HEK293T (cell line): ENCODE data around the gene CREB1.

Source experiments
- CTCF ChIA-PET: fragments of 350-600 bp; formaldehyde crosslinking; extraction: SDS; loops from one replicate; lab custom pipeline; 2021; ENCODE audit warnings: antibody characterized with exemption, inconsistent platforms; lab: Yijun Ruan, JAX
- POLR2A ChIA-PET: fragments of 350-600 bp; formaldehyde crosslinking; extraction: SDS; loops from one replicate; lab custom pipeline; 2020; ENCODE audit warnings: antibody characterized with exemption, inconsistent platforms; lab: Yijun Ruan, JAX
- DNase-seq: peaks from one replicate; pipeline ENCODE4 v3.0.0; 2012; ENCODE audit warnings: mixed read lengths; ENCODE audit errors: extremely low spot score
- ARNT ChIP-seq: fragments of 450-650 bp; IDR thresholded peaks from 2 replicates; pipeline ENCODE4 v1.6.1; 2017; ENCODE audit warnings: mild to moderate bottlenecking
- BHLHE40 ChIP-seq: fragments of 450-650 bp; IDR thresholded peaks from 2 replicates; pipeline ENCODE4 v1.6.1; 2016; ENCODE audit warnings: mild to moderate bottlenecking, moderate library complexity, borderline replicate concordance
- CTBP1 ChIP-seq: fragments of 450-650 bp; IDR thresholded peaks from 2 replicates; pipeline ENCODE4 v1.6.1; 2016; ENCODE audit warnings: borderline replicate concordance
- ELF4 ChIP-seq: fragments of 450-650 bp; IDR thresholded peaks from 2 replicates; pipeline ENCODE4 v1.6.1; 2017; ENCODE audit warnings: antibody characterized with exemption
- FOXA1 ChIP-seq: fragments of 450-650 bp; IDR thresholded peaks from 2 replicates; pipeline ENCODE4 v1.6.1; 2016; ENCODE audit warnings: mild to moderate bottlenecking
- FOXK2 ChIP-seq: fragments of 450-650 bp; IDR thresholded peaks from 2 replicates; pipeline ENCODE4 v1.6.1; 2016; ENCODE audit warnings: mild to moderate bottlenecking
- FOXM1 ChIP-seq: fragments of 450-650 bp; IDR thresholded peaks from 2 replicates; pipeline ENCODE4 v1.6.1; 2017; ENCODE audit warnings: mild to moderate bottlenecking, borderline replicate concordance
- HDGF ChIP-seq: fragments of 450-650 bp; IDR thresholded peaks from 2 replicates; pipeline ENCODE4 v1.6.1; 2017; ENCODE audit warnings: antibody characterized with exemption, borderline replicate concordance
- L3MBTL2 ChIP-seq: fragments of 450-650 bp; conservative IDR thresholded peaks from 2 replicates; pipeline ENCODE4 v1.6.1; 2016; ENCODE audit warnings: mild to moderate bottlenecking
- LEF1 ChIP-seq: fragments of 450-650 bp; IDR thresholded peaks from 2 replicates; pipeline ENCODE4 v1.6.1; 2017; ENCODE audit warnings: mild to moderate bottlenecking, borderline replicate concordance
- NFRKB ChIP-seq: fragments of 450-650 bp; IDR thresholded peaks from 2 replicates; pipeline ENCODE4 v1.6.1; 2016; ENCODE audit warnings: mild to moderate bottlenecking, moderate library complexity
- SP1 ChIP-seq: fragments of 450-650 bp; IDR thresholded peaks from 2 replicates; pipeline ENCODE4 v1.6.1; 2017
- SUZ12 ChIP-seq: fragments of 450-650 bp; IDR thresholded peaks from 2 replicates; pipeline ENCODE4 v1.6.1; 2016; ENCODE audit warnings: mild to moderate bottlenecking
- TARDBP ChIP-seq: fragments of 450-650 bp; IDR thresholded peaks from 2 replicates; pipeline ENCODE4 v1.6.1; 2016
- ZNF384 ChIP-seq: fragments of 450-650 bp; IDR thresholded peaks from 2 replicates; pipeline ENCODE4 v1.6.1; 2016
- TF ChIP-seq, protein P1 (sequence below): fragments of 450-650 bp; IDR thresholded peaks from 2 replicates; pipeline ENCODE4 v1.6.1; 2016

CREB1 gene

DNA sequence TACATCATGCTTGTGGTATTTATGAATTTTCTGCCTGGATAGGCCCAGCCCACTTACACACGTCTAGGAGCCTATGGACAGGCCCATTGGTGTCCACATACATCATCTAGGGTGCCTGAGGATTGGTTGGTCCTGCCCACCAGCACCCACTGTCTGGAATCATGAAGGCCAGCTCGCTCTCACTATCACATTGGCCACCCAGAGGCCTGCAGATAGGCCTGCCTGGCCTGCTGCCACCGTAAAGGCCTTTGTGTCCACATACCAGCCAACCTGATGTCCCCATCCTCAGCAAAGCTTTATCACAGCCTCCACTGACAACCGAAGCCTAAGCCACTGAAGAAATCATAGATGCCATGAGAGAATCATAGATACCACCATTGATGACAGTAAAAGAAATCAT, 55.2 kb downstream of the CREB1 start:
- ChIA-PET POLR2A (no interaction called here), CTCF (no interaction called here)
- no peak for TF ChIP-seq CTBP1
- no peak for TF ChIP-seq SP1
- no peak for TF ChIP-seq BHLHE40
- TF ChIP-seq TARDBP: no peak
- TF ChIP-seq ELF4: no peak
- no peak for TF ChIP-seq FOXM1
- no peak for TF ChIP-seq NFRKB
- no peak for TF ChIP-seq ARNT
- TF ChIP-seq L3MBTL2: no peak
- TF ChIP-seq HDGF: no peak
- TF ChIP-seq, protein P1, sequence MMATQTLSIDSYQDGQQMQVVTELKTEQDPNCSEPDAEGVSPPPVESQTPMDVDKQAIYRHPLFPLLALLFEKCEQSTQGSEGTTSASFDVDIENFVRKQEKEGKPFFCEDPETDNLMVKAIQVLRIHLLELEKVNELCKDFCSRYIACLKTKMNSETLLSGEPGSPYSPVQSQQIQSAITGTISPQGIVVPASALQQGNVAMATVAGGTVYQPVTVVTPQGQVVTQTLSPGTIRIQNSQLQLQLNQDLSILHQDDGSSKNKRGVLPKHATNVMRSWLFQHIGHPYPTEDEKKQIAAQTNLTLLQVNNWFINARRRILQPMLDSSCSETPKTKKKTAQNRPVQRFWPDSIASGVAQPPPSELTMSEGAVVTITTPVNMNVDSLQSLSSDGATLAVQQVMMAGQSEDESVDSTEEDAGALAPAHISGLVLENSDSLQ: no peak
- TF ChIP-seq FOXA1: no peak
- no peak for TF ChIP-seq SUZ12
- TF ChIP-seq LEF1: no peak
- no peak for TF ChIP-seq FOXK2
- no peak for DNase-seq

DNA sequence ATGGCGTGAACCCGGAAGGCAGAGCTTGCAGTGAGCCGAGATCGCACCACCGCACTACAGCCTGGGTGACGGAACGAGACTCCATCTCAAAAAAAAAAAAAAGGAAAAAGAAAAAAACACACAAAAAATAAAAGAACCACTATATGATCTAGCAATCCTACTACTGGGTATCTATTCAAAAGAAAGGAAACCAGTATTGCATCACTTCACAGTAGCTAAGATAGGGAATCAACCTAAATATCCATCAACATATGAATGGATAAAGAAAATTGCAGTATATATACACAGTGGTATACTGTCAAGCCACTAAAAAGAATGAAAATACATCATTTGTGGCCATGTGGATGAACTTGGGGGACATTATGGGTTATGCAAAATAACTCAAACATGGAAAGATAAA, 57.5 kb downstream of the CREB1 start:
- ChIA-PET CTCF (no interaction called here), POLR2A (no interaction called here)
- no peak for DNase-seq
- no peak for TF ChIP-seq SP1
- TF ChIP-seq CTBP1: no peak
- TF ChIP-seq ZNF384: no peak

DNA sequence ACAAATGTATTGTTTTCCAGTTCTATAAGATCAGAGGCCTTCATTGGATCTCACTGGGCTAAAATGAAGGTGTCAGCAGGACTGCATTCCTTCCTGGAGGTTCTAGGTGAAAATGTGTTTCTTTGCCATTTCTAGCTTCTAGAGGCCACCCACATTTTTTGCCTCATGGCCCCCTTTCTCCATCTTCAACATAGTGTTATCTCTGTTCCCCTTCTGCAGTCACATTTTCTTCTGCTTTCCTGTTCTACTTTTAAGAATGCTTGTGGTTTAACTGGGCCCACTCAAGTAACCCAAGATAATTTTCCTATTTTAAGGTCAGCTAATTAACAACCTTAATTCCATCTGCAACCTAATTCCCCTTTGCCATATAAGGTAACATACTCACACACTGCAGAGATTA, 59.4 kb downstream of the CREB1 start:
- CTCF ChIA-PET: no interaction called here
- no peak for TF ChIP-seq LEF1
- no peak for TF ChIP-seq HDGF
- TF ChIP-seq ARNT: no peak
- no peak for TF ChIP-seq BHLHE40
- TF ChIP-seq ELF4: no peak
- no peak for TF ChIP-seq TARDBP
- no peak for TF ChIP-seq L3MBTL2
- TF ChIP-seq FOXA1: no peak
- TF ChIP-seq, protein P1: no peak
- no peak for TF ChIP-seq NFRKB
- no peak for TF ChIP-seq FOXK2
- TF ChIP-seq FOXM1: no peak
- POLR2A ChIA-PET: no interaction called here
- DNase-seq: no peak

DNA sequence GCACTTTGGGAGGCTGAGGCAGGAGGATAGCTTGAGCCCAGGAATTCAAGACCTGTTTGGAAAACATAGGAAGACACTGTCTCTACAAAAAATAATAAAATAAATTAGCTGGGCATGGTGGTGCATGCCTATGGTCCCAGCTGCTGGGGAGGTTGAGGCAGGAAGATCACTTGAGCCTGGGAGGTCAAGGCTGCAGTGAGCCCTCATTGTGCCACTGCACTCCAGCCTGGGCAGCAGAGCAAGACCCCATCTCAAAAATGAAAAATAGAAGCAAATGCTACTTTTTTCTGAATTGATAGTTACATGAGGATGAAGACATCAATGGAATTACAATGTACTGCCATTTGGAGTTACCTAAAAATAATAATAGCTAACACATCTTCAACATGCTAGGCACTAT, 63.5 kb downstream of the CREB1 start:
- POLR2A ChIA-PET: no interaction called here
- TF ChIP-seq ZNF384 (no peak), TARDBP (no peak), SUZ12 (no peak), L3MBTL2 (no peak), SP1 (no peak)
- DNase-seq: no peak
- CTCF ChIA-PET: no interaction called here

DNA sequence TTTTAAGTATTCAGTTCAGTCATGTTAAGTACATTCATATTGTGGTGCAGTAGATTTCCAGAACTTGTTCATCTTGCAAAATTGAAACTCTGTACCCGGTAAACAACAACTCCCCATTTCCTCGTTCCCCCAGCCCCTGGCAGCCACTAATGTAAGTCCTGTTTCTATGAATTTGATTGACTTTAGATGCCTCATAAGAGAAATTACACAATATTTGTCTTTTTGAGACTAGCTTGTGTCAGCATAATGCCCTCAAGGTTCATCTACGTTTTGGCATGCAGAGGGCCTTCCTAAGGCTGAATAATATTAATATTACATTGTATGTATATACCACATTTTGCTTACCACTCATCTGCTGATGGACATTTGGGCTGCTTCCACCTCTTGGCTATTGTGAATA, 64.5 kb downstream of the CREB1 start:
- DNase-seq: no peak
- ChIA-PET CTCF (interaction anchor here (0.7 kb wide), 1 partner anchor 15 kb away, joined by 3 read pairs; no protein-coding TSS in a partner anchor), POLR2A (no interaction called here)
- TF ChIP-seq FOXA1 (no peak), SP1 (no peak)

DNA sequence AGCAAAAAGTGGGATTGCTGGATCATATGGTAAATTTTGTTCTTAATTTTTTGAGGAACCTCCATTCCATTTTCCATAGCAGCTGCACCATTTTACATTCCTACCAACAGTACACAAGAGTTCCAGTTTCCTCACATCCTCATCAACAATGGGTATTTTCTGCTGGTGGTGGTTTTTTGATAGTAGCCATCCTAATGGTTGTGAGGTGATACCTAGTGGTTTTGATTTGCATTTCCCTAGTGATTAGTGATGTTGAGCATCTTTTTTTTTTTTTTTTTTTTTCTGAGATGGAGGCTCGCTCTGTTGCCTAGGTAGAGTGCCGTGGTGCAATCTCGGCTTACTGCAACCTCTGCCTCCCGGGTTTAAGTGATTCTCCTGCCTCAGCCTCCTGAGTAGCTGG, 65.0 kb downstream of the CREB1 start:
- TF ChIP-seq FOXA1 (no peak), FOXK2 (no peak)
- DNase-seq: no peak
- ChIA-PET POLR2A (no interaction called here), CTCF (no interaction called here)

DNA sequence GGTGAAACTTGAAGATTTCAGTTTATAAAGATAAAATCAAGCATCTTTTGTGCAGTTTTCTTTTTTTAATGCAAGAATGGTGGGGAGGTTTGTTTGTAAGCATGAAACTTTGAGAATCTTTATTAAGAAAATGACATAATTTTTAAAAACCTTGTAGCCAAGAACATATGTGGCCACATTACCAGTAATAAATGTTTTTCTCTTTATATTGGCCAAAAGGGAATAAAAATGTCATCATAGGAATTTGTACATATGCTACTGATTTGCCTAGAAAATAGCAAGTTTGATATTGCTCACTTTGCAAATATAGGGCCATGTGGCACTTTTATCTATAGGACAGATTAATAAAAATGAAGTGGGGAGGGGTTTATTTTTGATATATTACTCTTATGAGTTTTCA, 69.9 kb downstream of the CREB1 start:
- POLR2A ChIA-PET: no interaction called here
- TF ChIP-seq ZNF384 (no peak), ELF4 (no peak), SP1 (no peak), SUZ12 (no peak), FOXK2 (no peak), FOXA1 (no peak), TARDBP (no peak), L3MBTL2 (no peak), HDGF (no peak), ARNT (no peak), NFRKB (no peak)
- TF ChIP-seq, protein P1: no peak
- CTCF ChIA-PET: no interaction called here
- no peak for DNase-seq

DNA sequence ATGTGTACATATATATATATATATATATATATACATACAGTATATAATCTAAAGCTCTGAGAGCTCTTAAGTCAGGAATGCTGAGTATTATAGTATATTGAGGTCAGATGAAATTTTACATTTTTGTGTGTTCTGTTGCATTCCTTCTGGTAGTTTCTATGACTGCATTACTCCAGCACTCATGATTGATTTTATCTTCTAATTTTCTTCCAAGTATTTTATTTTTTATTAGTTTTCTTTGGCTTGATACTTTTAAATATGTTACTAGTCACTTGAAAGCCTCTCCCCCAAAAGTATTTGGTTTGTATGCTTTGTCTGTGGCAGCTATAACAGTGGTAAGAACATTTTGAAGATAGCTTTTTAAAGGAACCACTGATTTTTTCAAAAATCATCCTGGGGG, 70.5 kb downstream of the CREB1 start:
- no peak for DNase-seq
- ChIA-PET CTCF (no interaction called here), POLR2A (no interaction called here)
- TF ChIP-seq L3MBTL2 (no peak), FOXK2 (no peak), FOXM1 (no peak), BHLHE40 (no peak), FOXA1 (no peak), ZNF384 (no peak), NFRKB (no peak), ARNT (no peak), CTBP1 (no peak), HDGF (no peak), LEF1 (no peak), ELF4 (no peak), TARDBP (no peak), SP1 (no peak), SUZ12 (no peak)
- TF ChIP-seq, protein P1: no peak
